Activated T-cell treated with anti-CD3 and anti-CD28 coated beads for 1 hour (primary cell): Measurements from ENCODE around the gene MCM3AP.

Experiments used
- DNase-seq: peaks from one replicate; pipeline ENCODE4 v3.0.0-alpha.2; 2020; ENCODE audit warnings: low read depth

Gene MCM3AP

DNA sequence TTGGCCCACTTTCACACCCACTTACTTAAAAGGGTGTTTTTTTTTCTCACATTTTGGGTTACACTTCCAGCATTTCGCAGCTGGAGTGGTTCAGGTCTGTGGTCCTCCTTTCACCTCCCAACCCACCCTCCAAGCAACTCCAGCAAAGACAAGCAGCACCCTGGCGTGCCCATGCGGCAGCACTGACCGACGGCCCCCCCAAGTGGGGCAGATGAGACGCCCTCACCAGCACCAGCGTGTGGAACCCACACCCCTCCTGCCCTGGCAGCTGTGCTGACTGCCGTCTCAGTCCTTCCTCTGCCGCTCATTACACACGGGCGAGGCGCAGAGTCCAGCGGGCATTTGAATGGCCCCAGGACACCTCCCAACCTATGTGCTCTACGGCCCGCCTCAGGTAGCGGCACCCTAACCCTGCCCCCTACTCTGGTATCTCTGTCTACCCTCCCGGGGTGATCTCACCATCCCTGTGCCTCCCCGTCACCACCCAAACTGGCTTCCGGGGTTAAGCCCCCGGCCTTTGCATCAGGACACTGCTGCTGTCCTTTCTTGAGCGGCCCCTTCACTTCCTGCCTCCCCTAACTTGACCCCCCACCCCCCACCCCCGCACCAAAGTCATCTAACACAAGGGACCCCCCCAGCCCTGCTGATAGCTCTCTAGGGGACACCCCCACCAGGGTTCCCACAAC lies 67.8 kb downstream of the MCM3AP start:
- no peak for DNase-seq

DNA sequence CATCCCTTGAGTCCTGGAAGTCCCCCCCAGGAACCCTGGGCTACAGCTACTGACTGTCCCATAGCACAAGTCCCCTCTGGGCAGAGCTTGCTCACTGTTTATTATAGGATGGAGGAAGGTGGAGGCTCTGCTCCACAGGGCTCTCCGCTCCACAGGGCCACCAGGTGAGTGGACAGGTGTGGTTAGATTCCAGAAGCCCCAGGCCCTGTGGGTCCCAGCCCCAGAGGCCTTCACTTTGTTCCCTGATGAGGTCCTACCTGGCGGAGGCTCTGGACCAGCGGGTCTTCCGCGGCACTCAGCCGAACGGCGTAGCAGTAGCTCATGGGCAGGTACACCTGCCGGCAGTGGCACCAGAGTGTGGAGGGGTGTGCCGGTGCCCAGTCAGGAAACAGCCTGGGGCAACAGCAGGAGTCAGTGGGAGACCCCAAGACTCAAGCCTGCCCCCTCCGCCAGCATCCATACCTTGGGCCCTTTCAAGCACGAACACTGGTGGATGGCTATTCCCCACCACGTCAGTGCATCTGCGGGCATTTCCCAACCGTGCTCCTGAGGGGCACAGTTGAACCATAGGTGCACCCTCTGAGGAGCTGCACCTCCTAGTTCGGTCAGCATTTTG lies 69.2 kb downstream of the MCM3AP start:
- DNase-seq, result no peak

DNA sequence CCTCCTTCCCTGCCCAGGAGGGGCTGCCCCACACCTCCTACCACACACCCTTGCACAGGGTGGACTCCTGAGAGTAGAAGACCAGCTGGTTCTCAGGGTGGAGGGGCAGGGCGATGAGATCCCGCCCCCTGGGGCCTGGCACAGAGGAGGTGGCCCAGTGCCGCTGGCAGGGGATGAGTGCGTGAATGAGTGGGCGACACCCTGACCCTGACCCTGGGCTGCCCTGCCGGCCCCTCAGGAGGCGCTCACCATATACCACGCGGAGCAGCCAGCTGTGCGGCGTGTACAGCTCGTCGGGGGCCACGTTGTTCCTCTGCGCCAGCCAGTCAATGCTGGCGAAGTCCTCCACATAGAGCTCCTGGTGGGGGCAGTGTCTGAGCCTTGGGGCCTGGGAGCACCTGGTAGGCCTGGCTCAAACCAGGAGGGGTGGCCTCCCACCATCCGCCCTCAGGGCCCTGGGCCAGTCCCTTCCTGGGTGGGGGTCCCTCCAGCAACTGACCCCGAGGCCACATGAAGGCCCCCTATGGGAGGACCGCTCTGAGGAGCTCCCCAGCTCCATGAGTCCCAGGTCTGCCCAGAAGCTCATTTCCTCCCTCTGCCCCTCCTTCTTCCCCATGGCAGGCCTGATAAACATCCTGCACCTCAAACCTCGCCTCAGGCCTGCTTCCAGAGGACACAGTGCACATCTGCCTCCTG lies 69.8 kb downstream of the MCM3AP start:
- no peak for DNase-seq

DNA sequence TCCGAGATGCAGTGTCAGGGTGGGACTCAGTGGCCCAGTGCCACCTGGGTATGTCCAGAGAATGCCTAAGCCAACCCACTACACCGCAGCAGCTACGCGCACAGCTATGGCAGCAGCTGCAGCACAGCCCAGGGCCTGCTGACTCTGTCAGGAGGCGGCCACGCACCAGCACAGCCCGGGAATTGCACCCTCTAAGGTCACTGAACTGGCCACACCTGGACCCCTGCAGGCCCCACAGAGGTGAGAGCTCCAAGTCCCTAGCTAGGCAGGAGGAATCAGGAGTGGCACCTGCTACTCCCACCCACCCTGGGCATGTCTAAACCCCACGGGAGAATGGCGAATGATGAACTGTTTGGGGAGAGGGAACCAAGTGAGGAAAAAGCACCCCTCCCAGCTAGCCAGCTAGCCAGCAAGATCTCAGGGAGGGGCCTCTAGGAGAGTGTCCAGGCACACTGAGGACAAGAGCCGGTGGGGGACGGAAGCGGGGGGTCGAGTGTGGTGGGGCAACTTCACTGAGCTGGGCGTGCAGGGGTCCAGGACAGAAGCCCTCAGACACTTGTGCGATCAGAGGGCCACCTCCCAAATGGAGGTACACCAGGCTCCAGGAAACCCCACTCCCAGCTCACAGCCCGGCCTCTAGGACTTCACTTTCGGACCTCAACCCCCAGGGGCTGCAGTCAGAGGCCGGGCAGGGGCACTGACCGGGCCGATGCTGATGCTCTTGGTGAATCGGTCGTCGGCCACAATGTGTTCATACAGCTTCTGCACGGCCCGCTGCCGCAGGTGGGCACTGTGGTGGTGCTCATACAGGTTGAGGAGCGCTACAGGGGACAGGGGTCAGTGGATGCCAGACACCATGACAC lies 70.7 kb downstream of the MCM3AP start:
- DNase-seq, result no peak

DNA sequence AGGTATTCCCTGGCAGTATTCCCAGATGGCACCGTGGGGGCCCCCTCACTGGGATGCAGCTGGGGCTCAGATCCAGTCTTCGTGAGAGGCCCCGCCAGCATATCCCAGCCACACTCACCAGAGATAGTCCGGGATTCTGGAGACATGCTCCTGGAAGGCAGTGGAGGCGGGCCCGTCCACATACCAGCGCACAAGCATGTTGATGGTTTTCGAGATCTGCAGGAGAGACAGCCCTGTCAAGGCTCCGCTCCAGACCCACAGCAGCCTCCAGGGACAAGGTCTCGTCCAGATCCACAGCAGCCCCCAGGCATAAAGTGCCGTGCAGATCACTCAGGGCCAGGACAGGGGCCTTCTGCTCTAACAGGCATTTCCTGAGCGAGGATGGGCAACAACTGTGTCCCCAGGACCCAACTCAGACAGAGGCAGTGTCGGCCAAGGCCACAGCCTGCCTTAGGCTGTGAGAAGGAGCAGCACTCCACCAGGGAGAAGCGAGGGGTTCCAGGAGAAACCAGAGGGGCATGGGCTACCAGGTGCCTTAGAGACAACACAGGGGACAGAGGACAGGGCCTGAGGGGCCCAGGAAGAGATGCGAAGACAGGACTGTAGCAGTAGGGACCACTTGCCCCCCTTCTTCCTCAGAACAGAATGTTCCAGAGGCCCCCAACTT lies 71.7 kb downstream of the MCM3AP start:
- DNase-seq, result no peak

DNA sequence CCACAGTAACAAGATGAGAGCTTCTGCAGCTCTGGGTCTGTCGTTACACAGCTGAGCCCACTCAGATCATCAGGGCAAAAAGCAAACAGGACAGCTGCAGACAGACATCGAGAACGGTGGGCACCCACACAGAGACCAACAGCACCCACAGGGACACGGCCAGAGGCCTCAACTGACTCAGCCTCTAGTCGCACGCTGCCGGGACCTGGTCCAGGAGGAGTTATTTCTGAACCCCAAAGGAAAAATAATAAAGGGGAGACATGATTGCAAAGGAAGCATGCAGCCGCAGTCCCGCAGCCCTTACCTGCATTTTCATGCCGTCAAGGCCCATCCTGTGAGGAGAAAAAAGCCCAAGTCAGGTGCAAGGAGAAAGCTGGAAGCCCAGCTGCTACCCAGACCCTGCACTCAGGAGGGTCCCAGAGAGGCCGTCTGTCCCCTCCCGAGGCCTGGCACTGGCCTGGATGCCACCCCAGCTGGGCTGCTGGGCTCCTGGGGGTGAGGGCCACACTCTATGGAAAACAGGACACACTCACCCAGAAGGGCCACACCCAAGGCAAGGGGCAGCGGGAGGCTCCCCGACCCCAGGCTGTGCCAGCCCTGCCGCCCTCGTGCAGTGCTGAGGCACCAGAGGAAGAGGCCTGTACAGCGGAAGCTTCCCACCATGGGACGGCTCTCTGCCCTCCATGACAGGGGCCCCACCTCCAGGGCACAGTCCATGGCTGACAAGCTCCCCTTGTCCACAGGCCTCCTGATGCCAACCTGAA lies 72.5 kb downstream of the MCM3AP start:
- no peak for DNase-seq

DNA sequence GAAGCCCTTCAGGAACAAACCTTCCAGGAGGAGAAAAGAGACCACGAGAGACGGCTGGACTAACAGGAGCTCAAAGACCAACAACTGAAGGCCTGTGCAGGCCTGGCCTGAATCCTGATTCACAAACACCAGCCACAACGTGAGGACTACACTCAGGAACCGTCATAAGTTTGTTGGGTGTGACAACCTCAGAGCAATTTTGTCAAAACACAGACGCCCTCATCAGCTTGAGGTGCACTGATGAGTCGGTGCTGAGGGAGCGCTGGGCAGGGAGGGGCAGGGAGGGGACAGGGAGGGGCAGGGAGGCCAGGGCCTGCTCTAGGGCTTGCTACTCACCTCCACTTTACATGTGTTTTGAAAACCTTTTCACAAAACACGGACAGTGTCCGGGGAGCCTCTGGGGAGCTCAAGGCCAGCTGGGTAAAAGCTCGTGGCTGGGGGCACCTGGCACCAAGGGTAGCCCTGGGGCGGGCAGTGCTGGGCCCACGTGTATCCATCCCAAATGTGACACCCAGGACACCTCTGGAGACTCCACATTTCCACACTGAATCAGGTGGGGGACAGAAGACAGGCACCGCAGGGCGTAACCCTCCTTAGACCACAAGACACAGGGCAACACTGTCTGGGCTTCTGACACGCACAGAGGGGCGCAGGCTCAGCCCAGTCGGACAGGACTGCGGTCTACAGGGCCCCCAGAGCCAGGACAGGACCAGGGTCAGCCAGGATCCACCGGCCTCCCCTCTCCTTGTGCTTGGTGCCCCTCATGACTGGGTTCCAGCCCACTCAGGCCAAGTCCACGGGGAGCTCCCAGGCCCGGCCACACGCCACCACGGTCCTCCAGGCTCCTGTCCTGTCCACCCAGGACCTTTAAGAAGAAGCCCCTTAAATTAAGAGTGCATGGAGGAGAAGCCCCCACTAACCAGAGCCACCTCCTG lies 73.4 kb downstream of the MCM3AP start:
- DNase-seq, result no peak

DNA sequence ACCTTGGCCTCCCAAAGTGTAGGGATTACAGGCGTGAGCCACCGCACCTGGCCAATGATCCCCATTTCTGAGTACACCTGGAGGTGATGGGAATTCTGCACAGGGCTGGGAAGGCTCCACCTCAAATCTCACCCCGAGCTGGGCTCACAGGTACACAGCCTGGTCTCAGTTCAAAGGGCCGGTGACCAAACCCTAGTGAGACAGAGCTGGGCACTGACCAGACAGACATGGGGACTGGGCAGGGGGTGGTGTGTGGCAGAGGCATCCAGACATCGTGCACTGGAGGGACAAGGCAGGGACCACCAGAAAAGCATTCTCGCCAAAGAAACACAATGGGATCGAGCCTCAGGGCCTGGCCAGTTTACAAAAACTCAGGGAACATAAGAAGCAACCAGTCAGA lies 74.0 kb downstream of the MCM3AP start:
- no peak for DNase-seq

DNA sequence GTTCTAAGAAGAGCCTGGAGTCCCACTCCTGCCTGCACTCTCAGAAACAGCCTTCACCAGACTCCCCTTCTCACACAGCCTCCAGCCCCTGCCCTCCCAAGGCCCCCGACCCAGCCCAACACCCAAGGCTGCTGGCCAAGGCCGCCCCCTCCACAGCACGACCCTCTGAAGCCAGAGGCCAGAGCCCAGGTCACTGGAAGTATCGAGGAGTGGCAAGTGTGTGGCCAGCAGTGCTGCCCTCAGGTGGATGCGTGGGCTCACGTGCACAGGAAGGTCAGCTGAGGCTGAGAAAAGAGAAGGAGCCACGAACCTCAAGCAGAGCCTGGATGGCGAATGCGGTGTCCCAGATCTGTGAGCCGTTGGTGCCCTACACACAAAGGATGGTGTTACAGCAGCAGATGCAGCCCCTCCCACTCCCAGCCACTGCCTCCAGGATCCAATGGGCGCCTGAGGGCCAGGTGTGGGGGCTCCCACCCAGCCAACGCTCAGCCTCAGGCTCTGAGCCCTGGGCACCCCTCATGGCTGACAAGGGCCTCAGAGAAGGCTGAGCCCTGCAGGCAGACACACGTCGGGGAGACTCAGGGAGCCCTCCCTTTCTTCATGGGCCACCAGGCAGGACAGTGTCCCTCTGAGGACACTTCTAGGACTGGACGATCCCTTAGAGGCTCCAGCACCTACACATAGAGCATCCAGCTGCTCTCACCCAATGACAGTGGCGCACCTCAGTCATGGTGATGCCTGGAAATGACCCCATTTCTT lies 74.9 kb downstream of the MCM3AP start:
- DNase-seq, result no peak

DNA sequence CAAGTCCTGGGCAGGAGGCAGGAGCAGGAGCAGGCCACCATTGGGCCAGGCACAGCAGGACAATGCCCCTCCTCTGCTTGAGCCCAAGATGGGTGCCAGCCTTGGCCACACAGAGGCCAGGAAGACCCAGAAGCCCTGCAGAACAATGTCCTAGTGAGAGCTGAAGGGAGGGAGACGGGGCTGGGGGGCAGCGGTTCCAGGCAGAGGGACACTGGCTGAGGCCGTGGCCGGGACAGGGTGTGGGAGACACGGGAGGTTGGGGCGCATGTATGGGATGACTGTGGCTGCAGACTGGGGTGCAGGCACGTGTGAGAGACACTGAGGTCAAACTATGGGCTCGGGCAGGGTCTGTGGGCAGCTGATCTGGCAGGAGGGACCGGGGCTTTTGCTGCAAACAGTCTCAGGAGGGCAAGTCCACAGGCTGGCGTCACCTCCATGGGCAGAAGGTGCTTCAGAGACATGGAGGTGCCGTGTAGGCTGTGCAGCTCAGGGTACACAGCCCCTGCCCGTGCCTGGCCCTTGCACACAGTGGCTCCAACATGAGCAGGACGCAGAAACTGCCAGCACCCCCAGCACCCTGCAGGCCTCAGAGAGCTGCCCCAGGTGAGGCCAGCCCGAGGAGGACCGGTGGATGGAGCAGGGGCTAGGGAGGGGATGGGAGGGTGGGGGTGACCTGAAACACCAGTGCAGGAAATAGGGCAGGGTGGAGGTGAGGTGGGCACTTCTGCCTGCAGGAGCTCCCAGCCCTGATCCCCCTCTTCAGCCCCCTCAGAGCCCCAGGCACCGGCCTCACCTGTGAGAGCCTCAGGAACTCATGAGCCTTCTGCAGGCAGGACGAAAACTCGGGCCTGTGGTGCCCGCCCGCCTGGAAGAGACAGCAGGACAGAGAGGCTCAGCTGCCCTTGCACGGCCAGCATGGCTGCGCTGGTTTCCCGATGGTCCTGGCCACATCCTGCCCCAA lies 76.4 kb downstream of the MCM3AP start:
- no peak for DNase-seq

DNA sequence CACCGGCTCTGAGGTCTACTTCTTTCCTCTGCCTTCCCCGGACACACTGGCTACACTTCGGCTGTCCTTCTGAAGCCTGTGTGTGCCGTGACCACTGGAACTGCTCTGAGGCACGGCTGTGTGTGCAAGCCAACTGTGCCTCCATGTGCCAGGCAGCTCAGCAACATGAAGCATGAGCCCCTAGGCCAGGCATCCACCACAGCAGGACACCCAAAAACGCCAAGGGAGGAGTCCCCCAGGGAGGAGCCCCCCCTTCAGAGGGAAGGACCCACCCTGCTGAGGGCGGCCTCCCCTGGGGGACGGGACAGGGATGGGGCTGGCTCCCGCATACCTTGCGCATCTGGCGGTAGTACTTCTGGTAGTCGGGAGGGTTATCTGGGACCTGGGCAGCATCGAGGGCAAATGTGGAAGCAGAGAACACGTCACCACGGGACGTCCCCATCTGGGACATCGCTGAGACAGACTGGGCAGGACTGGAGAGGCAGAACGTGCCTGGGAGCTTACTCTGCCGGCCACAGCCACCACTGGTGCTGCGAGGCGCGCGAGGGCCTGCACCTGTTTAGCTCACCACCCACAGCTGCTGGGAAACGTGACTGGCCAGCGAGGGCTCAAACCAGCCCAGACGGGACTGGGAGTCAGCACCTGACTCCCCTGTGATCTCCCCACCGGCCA lies 77.4 kb downstream of the MCM3AP start:
- DNase-seq, result no peak

DNA sequence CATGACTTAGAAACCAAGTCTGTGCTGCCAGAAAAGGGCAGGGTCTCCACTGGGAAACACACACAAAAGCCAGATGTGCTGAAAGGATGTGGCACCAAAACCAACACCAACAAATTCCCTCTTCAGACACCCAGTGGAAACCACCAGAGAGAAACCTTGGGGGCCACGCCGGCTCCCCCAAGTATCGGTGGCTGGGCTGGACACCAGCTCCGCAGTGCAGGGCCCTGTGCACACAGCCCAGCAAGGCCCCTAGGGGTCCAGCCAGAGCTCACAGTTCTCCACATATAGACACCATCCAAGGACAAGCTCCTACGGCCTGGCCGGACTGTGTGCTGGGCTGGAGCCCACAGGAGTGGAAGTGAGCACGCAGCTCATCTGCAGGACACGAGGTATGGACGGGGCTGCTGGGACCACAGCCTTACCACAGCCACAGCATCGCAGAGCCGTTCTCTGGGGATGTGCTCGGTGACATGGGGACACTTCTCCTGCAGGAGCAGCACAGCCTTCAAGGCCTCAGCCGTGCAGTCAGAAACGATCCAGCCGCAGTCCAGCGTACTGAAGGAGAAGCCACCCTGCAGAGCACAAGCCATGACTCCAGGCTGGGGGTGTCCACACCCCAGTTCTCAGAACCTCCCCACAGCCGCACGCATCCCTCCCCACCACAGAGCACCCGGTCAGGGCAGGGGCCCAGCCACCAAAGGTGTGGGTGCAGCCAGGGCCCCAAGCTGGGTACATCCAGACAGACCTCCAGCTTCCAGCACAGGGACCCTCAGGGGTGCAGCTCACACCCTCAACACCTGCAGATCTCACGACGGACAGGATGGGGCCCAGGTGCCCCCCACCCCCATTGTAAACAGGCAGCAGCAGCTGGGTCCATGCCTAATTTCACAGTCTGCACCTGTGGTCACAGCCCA lies 78.1 kb downstream of the MCM3AP start:
- DNase-seq, result no peak

DNA sequence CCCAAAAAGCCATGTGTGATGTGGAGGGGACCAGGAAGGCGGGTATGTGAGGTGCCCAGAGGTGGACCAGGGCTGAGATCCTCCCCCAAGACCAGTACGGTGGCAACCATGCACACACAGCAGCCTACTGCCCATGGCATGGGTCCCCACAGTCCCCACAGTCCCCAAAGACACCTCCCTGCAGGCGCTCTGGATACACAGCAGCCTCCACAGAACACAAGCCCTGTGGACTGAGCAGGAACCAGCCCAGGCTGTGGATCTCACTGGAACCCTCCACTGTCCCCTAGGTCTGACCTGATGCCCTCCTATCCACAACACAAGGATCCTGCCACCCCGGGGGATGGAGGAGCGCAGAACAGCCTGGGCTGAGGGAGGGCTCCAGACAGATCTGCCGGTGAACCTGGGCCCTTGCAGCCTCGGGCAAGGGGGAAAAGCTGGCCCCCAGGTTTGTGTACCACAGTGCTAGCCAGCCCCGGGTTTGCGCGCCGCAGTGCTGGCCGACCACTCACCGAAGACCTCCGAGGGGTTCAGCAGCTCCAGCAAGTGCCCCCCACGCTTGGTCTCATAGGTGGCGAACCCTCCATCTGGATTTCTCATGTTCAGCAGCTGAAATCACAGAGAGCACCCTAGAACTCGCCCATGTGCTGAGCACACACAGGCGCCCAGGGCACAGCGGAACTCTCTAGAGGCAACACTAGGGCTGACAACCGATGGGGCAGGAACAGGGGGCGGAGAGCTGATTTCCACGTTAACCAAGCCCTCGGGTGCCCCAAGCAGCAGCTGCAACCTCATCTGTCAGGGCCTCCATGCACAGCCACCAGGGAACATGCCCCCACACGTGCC lies 79.0 kb downstream of the MCM3AP start:
- no peak for DNase-seq

DNA sequence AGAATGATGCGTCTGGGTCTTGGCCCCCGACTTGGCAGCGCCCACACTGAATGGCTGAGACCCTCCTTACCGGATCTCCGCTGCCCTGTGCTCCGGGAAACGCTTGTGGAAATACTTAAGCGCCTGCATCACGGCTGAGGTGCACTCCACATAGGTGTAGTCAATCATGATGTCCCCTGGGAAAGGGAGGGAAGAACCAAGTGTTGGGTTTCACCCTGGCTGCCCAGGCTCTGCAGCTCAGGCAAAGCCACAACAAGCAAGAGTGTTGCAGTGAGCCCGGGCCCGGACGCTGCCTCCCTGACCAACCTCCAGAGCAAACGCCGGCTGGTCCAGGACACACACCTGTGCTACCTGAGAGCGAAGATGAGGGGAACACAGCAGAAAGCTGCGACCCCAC lies 79.6 kb downstream of the MCM3AP start:
- DNase-seq, result no peak

DNA sequence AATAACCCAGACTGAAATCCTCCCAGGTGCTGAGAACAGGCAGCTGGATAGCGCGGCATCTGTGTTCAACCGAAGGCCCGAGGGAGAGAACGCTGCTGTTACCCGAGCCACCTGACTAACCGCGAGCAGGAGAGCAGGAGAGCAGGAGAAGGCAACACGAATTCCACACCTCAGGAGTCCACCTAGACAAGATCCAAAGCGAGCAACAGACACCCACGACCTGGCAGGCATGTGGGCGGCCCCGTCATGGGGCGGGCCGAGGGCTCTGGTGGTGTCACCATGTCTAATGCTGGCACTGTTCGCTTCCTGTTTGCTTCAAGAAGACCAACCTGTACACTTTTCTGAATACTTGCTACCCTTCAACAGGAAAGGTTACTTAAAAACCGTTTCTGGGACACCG lies 80.2 kb downstream of the MCM3AP start:
- DNase-seq, result no peak

DNA sequence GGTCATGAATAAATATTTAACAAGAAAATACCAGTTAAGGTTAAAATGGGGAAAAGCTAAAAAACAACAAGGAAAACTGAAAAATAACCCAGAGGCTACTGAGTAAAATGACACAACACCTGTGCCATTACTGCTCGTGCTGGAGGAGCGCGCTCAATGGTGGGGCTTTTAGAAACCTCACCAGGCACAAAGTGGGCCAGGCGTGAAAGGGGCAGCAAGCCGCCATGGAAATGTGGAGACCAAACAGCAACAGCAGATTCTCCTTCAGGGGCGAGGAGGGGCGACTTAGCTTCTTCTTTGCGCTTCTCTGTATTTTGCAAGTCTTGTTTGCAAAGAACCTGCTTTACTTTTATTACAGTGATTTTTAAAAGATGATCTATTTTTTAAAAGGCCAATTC lies 82.2 kb downstream of the MCM3AP start:
- DNase-seq, result no peak
